Kidney (tissue), 14 donors: ENCODE data around the gene GALR1. TPM values are rescaled to one million over a fixed set of nuclear protein-coding genes. Genes with fewer than 3 reads are reported as not detected.

Experiments
- DNase-seq, 5 donors: peaks; one replicate each; pipeline ENCODE4 v3.0.0-alpha.2; 2013 to 2020
- FAIRE-seq: peaks from 2 replicates; lab custom pipeline; 2012; peaks lifted over from hg19 to GRCh38; lab: Jason Lieb, UNC
- H3K27ac ChIP-seq, 2 donors: one replicate each; pipeline ENCODE4 v1.7.0; 2013; ENCODE audit warnings: low read depth in 2 of 2, low read length in 2 of 2, inconsistent platforms in 1 of 2
- H3K27me3 ChIP-seq: one replicate; pipeline ENCODE4 v1.7.1; 2013; ENCODE audit warnings: low read length, inconsistent platforms; ENCODE audit not compliant: control insufficient read depth, insufficient read depth
- H3K36me3 ChIP-seq, 3 donors: one replicate each; pipeline versions ENCODE4 v1.7.0 to v1.7.1; 2013; ENCODE audit warnings: low read length in 3 of 3, control low read depth in 1 of 3, inconsistent platforms in 1 of 3; ENCODE audit not compliant: insufficient read depth in 3 of 3, control insufficient read depth in 2 of 3
- H3K4me1 ChIP-seq, 3 donors: one replicate each; pipeline versions ENCODE4 v1.7.0 to v1.7.1; 2013; ENCODE audit warnings: low read length in 3 of 3, inconsistent platforms in 1 of 3, low read depth in 1 of 3; ENCODE audit not compliant: control insufficient read depth in 2 of 3, insufficient read depth in 2 of 3
- H3K4me3 ChIP-seq, 3 donors: one replicate each; pipeline versions ENCODE4 v1.7.0 to v1.8.1; 2013; ENCODE audit warnings: low read length in 3 of 3, control low read depth in 1 of 3, inconsistent platforms in 1 of 3
- H3K9ac ChIP-seq, 3 donors: one replicate each; pipeline versions ENCODE4 v1.7.0 to v1.7.1; 2013; ENCODE audit warnings: low read length in 3 of 3, control low read depth in 1 of 3, inconsistent platforms in 1 of 3
- H3K9me3 ChIP-seq, 3 donors: one replicate each; pipeline versions ENCODE4 v1.7.0 to v1.7.1; 2013; ENCODE audit warnings: low read length in 3 of 3, control low read depth in 1 of 3, inconsistent platforms in 1 of 3; ENCODE audit not compliant: control insufficient read depth in 2 of 3, insufficient read depth in 1 of 3
- intact Hi-C: fragments of 100-400 bp; cut with DNase I; formaldehyde crosslinking; loops from one replicate; pipeline ENCODE4 v1.11.1; 2022
- polyA plus RNA-seq: library from polyadenylated mRNA; stranded (reverse); fragments of 350-450 nt; fragmentation: Illumina TruSeq; extraction: RNeasy Lipid Tissue Mini Kit (QIAGEN cat#74804); gene quantifications from one replicate; pipeline ENCODE4 v1.2.3, GENCODE V29; 2014; ENCODE audit warnings: low read depth, low replicate concordance; ENCODE audit not compliant: insufficient read depth
- total RNA-seq: library from RNA; stranded (reverse); fragmentation: NEBNext Ultra II Directional; extraction: Animal tissue kit (Norgen Biotek cat#: 25700); gene quantifications from one replicate; pipeline ENCODE4 v1.2.1, GENCODE V29; 2021
- TF ChIP-seq, protein P1 (sequence below): IDR thresholded peaks from 3 replicates; pipeline ENCODE4 v1.5.1; 2012; ENCODE audit warnings: mild to moderate bottlenecking, moderate library complexity, borderline replicate concordance; ENCODE audit not compliant: insufficient read depth; ENCODE audit errors: extremely low read depth
- donor health status: control.
- donor health status: control.
- donor health status: control.
- donor health status: control.
- donor health status: control.
- donor health status: DM: yes; HTN: yes; CAD: no.
- donor health status: Normal renal cell carcinoma (clear cell type).

GALR1 gene
- total and polyA plus RNA-seq, 2 donors from 2014 or later = 0.06 TPM; not detected in 1

DNA sequence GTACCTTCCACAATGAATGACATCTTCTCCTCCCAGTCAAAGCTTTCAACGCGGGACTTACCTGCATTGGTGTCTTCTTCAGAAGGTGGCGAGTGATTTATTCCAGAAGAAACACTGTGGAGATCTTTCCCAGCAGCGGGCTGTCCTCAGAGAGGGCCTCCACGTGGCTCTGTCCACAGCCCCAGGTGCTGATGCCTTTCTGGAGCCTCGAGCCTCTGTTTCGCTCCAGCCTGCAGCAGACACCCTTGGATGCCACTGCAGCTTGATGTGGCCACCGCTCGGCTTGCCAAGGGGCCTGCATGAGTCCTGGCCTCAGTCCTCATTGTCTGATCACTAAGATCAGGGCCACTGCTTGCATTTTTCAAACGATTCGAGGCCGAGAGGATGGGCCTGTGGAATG, 46.6 kb upstream of the GALR1 start:
- intact Hi-C loops = loop anchor here (10.0 kb wide), 1 partner anchor 58 kb away; no protein-coding TSS in a partner anchor
- Histone ChIP-seq H3K4me1 (peaks cover 0 to 2% (median 0%) of the 10 kb centered on the region in 3 donors), H3K4me3 (no peak overlapping the region), H3K27me3 (no peaks in the 10 kb centered on the region), H3K9me3 (no peaks in the 10 kb centered on the region), H3K9ac (no peak overlapping the region), H3K36me3 (no peaks in the 10 kb centered on the region), H3K27ac (no peak overlapping the region)
- TF ChIP-seq, protein P1, sequence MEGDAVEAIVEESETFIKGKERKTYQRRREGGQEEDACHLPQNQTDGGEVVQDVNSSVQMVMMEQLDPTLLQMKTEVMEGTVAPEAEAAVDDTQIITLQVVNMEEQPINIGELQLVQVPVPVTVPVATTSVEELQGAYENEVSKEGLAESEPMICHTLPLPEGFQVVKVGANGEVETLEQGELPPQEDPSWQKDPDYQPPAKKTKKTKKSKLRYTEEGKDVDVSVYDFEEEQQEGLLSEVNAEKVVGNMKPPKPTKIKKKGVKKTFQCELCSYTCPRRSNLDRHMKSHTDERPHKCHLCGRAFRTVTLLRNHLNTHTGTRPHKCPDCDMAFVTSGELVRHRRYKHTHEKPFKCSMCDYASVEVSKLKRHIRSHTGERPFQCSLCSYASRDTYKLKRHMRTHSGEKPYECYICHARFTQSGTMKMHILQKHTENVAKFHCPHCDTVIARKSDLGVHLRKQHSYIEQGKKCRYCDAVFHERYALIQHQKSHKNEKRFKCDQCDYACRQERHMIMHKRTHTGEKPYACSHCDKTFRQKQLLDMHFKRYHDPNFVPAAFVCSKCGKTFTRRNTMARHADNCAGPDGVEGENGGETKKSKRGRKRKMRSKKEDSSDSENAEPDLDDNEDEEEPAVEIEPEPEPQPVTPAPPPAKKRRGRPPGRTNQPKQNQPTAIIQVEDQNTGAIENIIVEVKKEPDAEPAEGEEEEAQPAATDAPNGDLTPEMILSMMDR = no peak
- FAIRE-seq (no peak), DNase-seq (peak in 3 of 5 donors; percentile 49 to 63 (median 59))

- H3K27me3 ChIP-seq = no peaks in the 10 kb centered on the region
- intact Hi-C loops = loop anchor here (10.0 kb wide), 1 partner anchor 59 kb away; no protein-coding TSS in a partner anchor
- H3K36me3 ChIP-seq = no peaks in the 10 kb centered on the region
- TF ChIP-seq, protein P1 = no peak
- DNase-seq = no peak
- no peak for FAIRE-seq
- peaks cover 0 to 2% (median 0%) of the 10 kb centered on the region in 3 donors for H3K4me1 ChIP-seq
- no peak overlapping the region for H3K4me3 ChIP-seq
- H3K27ac ChIP-seq = no peak overlapping the region
- H3K9me3 ChIP-seq = no peaks in the 10 kb centered on the region
- H3K9ac ChIP-seq = no peak overlapping the region
Observed at GRCh38 chr18:77203851-77204250, 45.8 kb upstream of the GALR1 start.

DNA sequence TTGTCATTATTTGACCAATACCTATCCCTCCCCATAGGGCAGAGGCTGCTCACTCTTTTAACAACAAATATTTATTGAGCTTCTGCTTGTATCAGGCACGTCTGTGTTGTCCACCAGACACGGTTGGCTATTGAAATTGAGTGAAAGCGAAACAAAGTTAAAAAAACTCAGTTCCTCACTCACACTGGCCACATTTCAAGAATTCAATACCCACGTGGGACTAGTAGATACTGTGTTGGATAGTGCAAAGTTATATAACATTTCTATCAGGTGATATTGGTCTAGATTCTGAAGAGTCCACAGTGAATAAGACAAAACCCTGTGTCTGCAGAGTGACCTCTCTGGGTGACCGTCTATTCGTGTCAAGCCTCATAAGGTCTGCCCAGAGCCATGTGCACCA, 43.9 kb upstream of the GALR1 start:
- DNase-seq = no peak
- H3K4me3 ChIP-seq = no peak overlapping the region
- TF ChIP-seq, protein P1 = no peak

More for the DNA sequence above, 43.9 kb upstream of the GALR1 start:
- Histone ChIP-seq H3K27ac (no peak overlapping the region), H3K27me3 (no peaks in the 10 kb centered on the region), H3K4me1 (peaks cover 0 to 5% (median 0%) of the 10 kb centered on the region in 3 donors), H3K9ac (no peak overlapping the region), H3K36me3 (no peaks in the 10 kb centered on the region), H3K9me3 (no peaks in the 10 kb centered on the region)
- intact Hi-C loops = loop anchor here (10.0 kb wide), 1 partner anchor 61 kb away; no protein-coding TSS in a partner anchor
- no peak for FAIRE-seq
